COR-L47 (cell line): Measurements from ENCODE around the gene SEMA3C.

Source experiments
- DNase-seq: peaks from one replicate; lab custom pipeline; 2025; lab: John Stamatoyannopoulos, UW

Gene SEMA3C

DNA sequence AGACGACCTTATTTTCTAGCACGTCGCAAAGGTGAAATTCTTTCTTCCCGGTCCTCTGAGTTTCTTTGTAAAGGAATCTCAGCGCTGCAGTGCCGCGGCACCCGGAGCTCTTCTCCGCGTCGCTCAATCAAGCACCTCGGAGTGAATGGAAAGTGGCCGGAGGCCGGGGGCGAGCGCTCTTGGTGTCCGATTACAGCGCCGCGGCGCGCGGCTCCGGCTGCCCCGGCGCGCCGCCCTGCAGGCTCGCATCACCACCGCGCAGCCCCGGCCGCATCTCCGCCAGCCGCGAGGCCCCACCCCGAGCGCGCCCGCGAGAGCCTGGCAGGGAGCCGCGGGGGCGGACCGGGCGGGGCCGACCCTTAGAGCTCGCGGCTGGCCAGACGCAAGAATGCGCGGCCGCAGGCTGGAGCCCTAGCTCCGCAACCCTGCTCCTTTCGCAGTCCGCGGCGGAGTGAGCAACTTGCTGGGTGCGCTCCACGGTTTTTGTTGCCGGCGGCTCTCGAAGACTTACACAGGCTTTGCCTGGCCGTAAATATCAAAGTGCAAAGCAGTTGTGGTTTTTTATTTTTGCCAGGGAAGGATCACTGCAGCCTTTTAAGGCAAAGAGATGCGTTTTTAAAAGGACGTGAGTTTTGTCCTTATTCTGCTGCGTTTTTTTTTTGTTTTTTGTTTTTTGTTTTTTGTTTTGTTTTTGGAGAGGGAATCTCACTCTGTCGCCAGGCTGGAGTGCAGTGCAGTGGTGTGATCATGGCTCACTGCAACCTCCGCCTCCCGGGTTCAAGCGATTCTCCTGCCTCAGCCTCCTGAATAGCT is at the start of gene SEMA3C:
Gene SEMA3C (minus strand): TSS at position 143 of the 813 bp plus-strand sequence. CDS start 2,270 bp downstream, outside the sequence.
- DNase-seq, result peak; percentile 78

DNA sequence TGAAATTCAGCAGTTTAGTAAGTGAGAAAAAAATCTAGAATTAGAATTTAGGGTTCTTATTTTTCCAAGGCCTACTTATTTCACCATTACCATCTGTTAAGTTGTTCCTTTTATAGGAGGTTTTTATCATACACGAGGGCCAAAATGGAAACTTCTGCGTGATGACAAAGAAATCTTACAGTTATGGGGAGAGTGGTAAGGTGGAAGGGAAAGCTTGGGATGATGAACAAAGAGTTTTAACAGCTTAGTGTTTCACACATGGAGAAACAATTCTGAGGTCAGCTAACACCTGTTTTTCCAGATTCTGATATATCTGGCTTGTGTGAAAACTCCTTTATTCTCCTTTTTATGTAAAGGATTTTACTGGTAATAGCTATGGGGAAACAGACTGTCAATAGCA is 49.8 kb upstream of the SEMA3C start:
- DNase-seq, result no peak

DNA sequence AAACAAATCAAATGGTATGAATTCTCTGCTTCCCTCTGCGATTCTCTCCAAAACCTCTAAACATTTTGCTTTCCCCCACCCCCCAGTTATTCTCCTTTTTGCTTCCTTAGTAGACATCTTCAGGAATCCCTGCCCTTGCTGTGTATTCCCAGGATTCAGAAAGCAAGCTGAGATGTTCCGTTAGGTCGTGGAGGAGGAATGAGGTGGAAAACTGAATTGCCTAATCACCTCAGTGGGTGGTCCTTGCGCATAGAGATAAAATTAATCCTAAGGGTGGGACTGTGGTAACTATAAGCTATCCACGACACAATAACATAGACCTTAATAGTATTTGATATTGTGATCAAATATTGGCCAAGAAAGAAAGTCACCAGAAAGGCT is 49.1 kb upstream of the SEMA3C start:
- DNase-seq, result no peak

DNA sequence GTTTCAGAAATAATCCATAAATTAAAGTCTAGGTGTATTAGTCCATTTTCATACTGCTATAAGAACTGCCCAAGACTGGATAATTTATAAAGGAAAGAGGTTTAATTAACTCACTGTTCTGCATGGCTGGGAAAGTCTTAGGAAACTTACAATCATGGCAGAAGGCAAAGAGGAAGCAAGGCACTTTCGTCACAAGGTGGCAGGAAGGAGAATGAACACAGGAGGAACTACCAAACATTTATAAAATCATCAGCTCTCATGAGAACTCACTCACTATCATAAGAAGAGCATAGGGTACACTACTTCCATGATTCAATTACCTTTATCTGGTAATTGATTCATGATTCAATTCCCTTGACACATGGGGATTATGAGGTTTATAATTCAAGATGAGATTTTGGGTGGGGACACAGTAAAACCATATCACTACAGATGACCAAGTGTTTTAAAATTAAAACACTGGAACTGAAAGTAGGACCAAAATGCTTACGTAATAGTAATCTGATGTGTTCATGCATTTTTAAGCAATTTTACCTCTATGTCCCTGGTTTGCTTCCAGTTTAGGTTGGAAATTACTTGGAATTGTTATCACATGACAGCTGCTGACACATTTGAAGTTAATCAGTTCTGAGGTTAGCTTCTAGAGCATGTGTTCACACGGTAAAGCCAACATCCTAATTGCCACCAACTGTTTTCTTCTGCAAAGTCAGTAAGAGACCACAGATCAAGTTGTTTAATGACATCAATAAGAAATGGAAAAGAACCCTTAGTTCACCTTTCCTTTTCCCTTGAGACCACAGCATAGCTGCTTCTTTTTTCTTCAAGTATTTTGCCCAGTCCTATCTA is 48.4 kb upstream of the SEMA3C start:
- no peak for DNase-seq

DNA sequence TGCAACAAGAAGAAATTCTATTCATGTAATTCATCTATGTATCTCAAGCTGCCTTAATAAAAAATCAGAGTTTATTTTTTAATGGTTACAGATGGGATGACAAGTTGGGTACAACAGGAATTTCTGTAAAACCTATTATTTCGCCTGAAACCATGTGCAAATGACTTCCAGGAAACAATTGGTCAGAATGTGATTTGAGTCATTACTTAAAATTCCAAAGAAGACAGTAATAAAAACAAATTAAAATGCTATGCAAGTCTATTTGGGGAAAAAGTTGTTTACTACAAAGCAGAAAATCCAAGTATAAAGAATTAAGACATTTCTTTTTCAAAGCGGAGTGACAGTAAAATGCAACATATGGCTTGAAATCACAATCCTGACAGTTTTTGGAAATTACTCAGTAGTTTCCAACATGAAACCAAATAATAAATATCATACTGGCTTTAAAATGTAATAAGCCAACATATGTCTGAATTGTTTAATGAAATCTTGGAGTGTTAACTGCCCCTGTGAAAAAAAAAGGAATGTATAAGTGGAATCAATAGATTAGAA is 41.5 kb upstream of the SEMA3C start:
- DNase-seq, result no peak

DNA sequence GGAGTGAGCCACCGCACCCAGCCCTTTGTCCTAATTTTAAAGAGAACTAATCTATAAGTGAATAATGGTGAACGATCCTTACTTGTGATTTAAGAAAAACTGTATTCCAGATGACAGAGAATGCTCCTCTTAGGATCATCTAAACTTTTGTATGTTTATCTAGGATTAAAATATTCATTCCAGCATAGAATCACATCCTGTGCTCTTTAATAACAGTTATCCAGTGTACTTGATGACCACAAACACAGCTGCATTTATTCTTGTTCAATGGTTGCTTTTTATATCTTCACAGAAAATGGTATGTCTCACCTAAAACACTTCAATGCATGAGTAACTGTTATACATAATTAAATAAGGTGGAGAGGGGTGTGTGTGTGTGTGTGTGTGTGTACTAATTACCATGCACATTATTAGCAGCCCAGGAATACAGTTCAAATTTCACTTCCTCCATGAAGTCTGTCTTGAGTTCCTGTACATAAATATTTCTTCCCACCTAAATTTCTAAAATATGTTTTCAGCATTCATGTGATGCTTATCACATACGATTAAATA is 38.5 kb upstream of the SEMA3C start:
- DNase-seq, result no peak

DNA sequence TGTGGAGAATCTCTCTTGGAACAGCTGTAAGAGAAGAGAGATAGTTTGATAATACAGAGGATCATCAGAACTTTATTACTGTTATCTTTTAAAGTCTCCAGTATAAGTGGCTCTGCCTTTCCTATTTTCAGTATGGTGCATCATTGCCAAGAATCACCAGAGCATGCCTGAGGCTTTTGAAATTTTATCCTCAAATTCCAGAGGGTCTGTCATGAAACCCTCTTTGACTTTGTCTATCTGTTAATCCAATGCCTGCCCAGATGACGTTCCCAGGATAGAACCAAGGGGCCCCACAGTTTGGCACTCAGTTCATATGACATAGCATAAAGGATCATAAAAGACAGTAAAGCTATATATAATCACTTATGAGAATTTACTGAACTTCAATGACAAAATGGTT is 35.3 kb upstream of the SEMA3C start:
- no peak for DNase-seq

DNA sequence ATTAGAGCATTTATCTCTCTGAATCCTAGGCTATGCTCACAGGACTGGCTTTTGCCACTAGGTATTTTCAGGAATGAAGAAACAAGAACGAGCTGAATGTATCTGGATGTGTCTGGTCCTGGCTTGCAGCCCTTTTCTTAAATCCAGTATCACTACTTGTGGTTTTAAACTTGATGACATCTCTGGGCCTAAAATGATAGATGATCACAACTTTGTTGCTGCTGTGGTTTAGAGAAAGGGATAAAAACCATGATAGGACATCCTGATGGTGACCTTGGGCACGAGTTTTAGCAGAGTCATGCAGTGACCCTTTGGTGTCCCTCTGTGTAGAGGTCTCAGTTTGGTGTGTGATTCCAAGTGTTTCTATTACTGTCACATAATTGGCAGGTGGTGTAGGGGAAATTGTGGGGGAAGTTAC is 31.7 kb upstream of the SEMA3C start:
- no peak for DNase-seq

DNA sequence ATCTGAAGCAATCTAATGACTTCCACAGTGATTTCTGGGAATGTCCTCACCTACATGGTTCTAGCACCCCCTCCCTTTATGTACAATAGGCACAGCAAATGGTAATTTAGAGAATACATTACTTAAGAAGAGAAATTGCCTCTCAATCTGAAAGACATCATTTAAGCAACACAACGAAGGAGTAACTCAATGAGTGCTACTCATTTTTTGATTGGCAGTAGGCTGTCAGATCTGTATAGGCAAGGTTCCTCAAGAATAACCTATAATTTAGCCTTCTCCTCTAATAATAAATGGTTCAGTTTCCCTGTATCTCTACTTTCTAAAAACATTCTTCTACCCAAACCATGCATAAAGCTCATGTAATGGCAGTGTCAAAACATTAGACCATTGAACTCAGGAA is 30.6 kb upstream of the SEMA3C start:
- DNase-seq, result no peak

DNA sequence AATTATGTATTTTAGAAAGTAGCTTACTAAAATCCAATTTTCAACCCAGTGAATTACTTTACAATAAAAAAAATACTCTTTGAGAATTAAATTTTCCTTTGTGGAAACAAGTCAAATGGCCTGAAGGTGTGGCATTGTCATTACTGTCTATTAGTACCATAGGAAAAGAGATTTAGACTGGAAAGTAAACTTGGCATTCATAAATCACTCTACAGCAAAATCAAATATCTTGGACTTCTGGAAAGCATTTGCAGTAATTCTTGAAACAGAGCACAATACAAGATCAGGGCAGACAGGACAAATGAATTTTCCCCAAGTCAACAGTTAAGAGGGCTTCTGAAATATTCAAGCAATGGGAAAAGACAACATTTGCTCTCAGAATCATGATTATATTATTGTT is 28.0 kb upstream of the SEMA3C start:
- DNase-seq, result no peak

DNA sequence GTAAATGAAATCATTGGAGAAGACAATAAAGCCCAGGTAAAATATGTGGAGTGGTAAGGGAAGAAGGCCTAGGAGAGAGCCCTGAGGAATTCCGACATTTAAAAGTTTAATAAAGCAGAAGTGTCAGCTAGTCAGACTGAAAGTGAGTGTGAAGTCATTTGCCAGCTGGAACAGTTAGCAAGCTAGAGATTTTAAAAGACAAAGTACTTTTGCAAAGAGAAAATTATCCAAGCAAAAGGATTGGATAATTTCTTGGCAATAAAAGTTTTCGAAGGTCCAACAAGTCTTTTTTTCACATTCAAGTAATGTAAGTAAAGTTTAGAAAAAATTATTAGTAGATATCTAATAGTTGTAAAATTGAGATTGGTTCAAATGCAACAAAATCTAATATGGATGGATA is 27.1 kb upstream of the SEMA3C start:
- no peak for DNase-seq

DNA sequence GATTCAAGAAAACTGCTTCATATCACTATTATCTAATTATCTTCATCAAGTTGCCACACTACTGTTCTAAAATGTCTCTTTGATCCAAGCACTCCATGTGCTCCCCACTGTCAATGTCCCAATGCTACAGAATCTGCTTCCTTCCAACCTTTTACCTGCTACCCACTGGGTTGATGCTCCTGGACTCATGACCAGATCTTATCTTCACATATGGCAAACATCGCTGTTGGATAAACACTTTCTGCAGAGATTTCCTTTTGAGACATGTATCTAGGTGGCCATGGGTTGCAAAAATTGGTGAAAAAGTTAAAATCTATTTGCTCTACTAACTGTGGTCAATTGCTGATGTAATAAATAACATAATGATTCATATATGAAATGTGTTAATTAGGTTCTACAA is 24.5 kb upstream of the SEMA3C start:
- DNase-seq, result no peak

DNA sequence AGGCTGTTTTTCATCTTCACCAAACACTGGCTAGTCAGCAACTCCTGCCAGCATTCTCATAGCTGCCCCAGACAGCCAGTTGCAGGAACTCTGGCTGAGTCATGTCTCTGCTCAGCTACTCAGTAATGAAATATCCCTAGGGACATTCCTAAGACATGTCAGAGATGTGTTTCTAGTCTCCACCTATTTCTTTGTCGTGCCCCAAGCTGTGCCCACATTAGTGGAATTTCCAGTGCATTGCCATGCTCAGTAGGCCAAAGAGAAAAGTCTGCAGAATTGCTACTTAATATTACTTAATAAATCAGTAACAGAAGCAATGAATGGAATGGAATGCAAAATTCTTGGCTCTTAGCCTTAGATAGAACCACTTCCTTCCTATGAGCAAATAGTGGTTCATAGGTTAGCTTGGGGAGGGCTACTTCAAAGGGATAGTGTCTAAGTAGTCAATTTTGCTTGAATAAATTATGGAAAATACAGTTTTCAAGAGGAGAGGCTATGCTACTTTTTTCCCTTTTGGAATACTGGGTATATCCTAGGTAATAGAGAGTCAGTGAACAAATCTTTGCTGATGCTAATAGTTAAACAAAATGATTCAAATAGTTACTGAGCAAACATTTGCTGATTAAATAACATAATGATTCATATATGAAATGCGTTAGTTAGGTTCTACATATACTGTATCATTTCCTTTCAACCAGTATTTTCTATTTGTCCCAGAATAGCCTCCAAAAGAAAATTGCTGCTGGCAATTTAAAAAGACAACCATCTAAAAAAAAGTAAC is 23.6 kb upstream of the SEMA3C start:
- DNase-seq, result no peak

DNA sequence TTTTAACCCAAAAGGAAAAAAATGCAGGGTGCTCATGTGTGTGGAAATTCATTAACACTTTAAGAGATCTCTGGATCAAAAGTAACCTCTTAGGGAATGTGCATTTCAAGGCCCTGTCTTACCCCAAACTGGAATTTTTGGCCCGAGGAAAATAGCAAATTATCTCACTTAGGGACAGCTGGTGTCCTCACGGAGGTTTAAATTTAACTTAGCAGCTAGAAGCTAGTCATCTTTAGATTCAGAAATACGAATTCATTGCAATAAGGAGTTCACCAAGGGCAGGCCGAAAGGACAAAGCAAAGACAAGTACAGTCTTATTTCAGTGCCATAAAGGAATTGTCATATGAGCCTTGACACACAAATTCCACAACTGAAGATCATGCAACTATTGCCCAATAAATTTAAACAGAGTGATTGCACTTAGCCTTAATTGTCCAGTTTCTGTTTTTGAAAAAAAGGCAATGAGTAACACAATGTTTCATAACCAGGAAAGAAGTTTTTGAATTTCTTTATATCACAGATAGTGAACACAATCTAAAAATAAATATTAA is 22.4 kb upstream of the SEMA3C start:
- no peak for DNase-seq

DNA sequence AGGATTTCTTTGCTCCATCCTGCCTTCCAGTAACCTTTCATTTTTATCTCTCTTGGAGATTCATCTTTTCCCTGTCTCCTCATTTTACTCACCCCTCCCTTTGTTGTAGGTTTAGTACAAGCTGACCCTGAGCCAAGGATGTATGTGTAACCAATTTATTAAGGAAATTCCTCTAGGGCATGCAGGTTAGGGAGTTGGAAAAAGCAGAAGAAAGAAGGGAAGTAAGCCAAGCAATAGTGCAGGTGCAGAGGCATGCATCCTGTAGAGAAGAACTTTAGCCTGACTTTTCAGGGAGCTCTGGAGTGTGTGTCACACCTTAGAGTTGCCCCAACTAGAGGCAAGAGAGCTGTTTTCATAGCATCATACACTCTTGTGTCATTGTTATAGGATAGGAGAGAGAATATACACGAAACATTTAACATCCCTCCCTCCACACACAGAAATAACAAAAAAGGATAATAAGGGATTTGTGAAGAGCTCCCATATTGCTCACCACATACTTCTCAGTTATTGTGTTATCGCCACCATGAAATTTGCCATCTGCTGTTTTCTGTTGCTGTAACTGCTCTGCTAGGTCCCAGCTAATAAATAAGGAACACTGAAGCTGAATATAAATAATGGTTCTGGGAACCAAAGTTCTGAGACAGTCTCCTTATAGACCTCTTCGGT is 21.8 kb upstream of the SEMA3C start:
- DNase-seq, result no peak

DNA sequence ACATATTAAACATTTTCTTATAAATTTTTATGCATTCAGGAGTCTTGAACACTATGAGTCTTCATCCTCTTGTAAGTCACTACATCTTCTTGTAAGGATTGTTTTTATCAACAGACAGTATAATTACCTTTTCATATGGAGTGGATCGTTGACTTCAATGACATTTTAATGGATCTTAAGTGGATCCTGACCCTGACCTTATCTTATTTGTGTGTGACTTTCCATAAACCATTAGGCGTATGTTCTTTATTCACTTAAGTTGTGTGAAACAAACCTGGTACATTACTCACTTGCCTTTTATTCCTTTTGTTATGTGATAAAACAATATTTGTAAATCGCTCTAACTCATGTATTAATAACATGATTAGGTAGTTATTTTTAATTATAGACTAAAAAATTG is 18.5 kb upstream of the SEMA3C start:
- DNase-seq, result no peak

DNA sequence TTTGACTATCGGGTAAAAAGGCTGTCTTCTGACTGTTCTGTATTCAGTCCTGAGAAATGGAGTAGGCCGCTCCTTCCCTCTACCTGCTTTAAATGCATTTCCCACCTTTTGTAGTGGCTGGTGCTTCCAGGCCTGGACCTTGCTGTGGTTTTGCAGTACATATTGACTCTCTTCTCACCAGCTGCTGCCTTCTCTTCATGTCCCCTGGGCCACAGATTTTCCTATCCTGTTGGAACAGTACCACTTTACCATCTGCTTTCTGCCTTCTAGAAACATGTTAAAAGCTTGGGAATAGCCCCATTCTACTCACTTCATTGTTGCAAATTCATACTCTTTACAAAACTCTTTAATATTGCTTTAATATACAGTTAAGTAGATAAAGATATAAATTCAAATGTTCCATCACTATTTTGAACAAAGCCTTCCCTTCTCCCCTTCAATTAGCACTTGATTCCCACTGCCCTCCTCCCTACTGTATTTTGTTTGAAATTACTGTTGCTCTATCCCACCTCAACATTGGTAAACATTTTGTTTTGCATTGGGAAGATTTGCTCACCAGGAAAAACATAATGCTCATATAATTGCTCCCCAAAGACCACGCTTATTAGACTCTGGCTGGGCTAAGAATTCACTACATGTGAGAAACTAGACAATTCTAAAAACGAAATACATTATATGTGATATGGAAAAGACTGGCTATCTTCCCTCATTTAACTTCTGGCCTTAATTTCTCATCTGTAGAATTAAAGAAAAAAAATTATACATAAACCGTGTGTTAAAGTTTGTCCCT is 17.3 kb upstream of the SEMA3C start:
- no peak for DNase-seq

DNA sequence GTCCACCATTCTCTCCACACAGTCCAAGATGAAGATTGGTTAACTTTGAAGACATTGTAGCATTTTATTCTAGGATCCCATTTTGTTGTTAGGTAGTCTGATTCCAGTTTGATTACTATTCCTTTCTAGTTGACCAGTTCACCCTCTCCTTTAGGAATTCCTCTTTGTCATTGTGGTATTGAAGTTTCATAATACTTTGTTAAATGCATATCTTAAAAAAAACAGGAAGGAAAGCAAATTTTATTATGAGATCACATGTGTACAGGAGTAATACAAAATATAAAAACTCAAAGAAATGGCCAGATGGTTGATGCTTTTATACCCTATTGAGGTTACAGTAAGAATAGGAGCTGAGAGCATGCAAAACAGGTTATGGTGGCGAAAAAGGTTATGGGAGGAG is 15.5 kb upstream of the SEMA3C start:
- no peak for DNase-seq

DNA sequence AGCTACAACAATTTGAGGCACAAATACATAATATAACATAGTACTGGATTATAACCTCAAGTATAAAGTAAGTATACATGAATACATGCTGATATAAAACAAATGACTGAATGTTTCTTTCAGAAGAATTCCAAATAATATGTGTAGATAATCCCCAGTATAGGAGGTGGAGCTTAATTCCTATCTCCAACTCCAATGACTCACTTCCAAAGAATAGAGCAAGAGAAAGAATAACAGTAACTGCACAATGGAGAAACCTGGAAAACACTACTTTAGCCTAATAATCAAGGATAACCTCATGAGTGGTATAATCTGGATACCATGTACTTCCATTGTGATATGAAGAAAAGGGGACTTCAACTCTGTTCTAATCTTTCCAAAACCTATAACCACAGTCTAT is 13.7 kb upstream of the SEMA3C start:
- no peak for DNase-seq

DNA sequence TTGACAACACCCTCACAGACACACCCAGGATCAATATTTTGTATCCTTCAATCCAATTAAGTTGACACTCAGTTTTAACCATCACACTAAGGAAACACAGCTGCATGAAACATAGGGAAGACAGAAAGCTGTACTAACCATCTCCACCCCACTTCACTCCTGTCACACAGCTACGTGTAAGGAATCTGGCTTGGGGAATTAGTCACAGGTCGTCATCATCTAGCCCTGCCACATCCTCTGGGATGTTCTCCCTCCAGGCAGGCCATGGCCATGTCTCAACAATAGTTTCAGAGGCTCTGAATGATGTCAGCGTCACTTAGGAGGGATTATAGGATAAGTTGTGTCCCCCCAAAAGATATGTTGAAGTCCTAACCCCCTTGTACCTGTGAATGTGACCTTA is 10.8 kb upstream of the SEMA3C start:
- no peak for DNase-seq
